ENCODE data around the gene NLRC5.

DNA sequence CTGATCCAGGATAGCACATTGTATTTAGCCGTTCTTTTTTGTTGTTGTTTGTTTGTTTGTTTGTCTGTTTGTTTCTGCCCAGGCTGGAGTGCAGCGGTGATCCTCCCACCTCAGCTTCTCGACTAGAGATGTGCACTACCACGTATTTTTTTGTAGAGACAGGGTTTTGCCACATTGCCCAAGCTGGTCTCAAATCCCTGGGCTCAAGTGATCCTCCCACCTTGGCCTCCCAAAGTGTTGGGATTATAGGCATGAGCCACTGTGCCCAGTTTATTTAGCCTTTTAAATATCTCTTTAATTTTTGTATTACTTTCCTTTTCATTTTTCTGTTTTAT, 9.2 kb upstream of the NLRC5 start:
- no peak for TF ChIP-seq EZH2 (IDR thresholded peaks at IDR 0.05; ENCODE audit: borderline replicate concordance, low read depth, low read length, severe bottlenecking)
- no peak for TF ChIP-seq POLR2AphosphoS5 (IDR thresholded peaks at IDR 0.05; ENCODE audit: insufficient read depth, low read depth, low read length)
- no peak for TF ChIP-seq FOS (IDR thresholded peaks at IDR 0.05; ENCODE audit: borderline replicate concordance, insufficient read depth, low read length)

All from endothelial cell of umbilical vein (primary cell).